Prostate gland (tissue), 2 donors: Measurements from ENCODE around the gene SPIRE2. TPM values are rescaled to one million over a fixed set of nuclear protein-coding genes. Genes with fewer than 3 reads are reported as not detected.

Experiments
- DNase-seq: peaks from one replicate; pipeline ENCODE4 v3.0.0-alpha.2; 2019; ENCODE audit warnings: low spot score
- H3K27ac ChIP-seq, 2 donors: fragments of 200-600 bp; sonication (generic); 2 replicates each; pipeline ENCODE4 v1.5.1; 2017 to 2019
- H3K27me3 ChIP-seq: fragments of 200-600 bp; sonication (generic); replicated peaks from 2 replicates; pipeline ENCODE4 v1.5.1; 2019; ENCODE audit not compliant: insufficient read depth
- H3K36me3 ChIP-seq, 2 donors: fragments of 200-600 bp; sonication (generic); 1 replicate in 1 of 2; 2 replicates in 1 of 2; pipeline versions ENCODE4 v1.5.1 to v1.8.1; 2017 to 2019
- H3K4me1 ChIP-seq: fragments of 200-600 bp; sonication (generic); replicated peaks from 2 replicates; pipeline ENCODE4 v1.5.1; 2019
- H3K4me3 ChIP-seq, 2 donors: fragments of 200-600 bp; sonication (generic); 2 replicates each; pipeline ENCODE4 v1.5.1; 2017 to 2019
- H3K9me3 ChIP-seq: fragments of 200-600 bp; sonication (generic); 2 replicates; pipeline ENCODE4 v1.5.1; 2017
- POLR2A ChIP-seq: fragments of 450-650 bp; IDR thresholded peaks from one replicate; pipeline ENCODE4 v1.6.1; 2016; ENCODE audit warnings: antibody characterized with exemption, mild to moderate bottlenecking
- POLR2AphosphoS5 ChIP-seq: sonication (generic); formaldehyde crosslinking; IDR thresholded peaks from one replicate; pipeline ENCODE4 v1.6.1; 2017; ENCODE audit warnings: antibody characterized with exemption
- WGBS: methylation state at CpG from one replicate; pipeline ENCODE4 v1.1.5; 2018; 5-methylcytosine and 5-hydroxymethylcytosine counted together
- intact Hi-C: fragments of 100-400 bp; cut with DNase I; formaldehyde crosslinking; loops from one replicate; pipeline ENCODE4 v1.14.2; 2022
- total RNA-seq, 2 donors: library from RNA; depleted of rRNA; stranded (reverse); fragments of >200 nt; gene quantifications; one replicate each; pipeline ENCODE4 v1.1.0, GENCODE V29; 2016
- TF ChIP-seq, protein P1 (sequence below), 4 experiments: fragments of 200-600 bp in 2 of 4; fragments of 450-650 bp in 2 of 4; sonication (generic) in 2 of 4; IDR thresholded peaks; 1 replicate in 3 of 4; 2 replicates in 1 of 4; pipeline ENCODE4 v1.5.1; 2016 to 2019; ENCODE audit warnings: antibody characterized with exemption in 4 of 4, mild to moderate bottlenecking in 2 of 4, moderate library complexity in 2 of 4

Gene SPIRE2
- total RNA-seq, 2 donors from 2014 or later, result 13.7 to 15.5 TPM

DNA sequence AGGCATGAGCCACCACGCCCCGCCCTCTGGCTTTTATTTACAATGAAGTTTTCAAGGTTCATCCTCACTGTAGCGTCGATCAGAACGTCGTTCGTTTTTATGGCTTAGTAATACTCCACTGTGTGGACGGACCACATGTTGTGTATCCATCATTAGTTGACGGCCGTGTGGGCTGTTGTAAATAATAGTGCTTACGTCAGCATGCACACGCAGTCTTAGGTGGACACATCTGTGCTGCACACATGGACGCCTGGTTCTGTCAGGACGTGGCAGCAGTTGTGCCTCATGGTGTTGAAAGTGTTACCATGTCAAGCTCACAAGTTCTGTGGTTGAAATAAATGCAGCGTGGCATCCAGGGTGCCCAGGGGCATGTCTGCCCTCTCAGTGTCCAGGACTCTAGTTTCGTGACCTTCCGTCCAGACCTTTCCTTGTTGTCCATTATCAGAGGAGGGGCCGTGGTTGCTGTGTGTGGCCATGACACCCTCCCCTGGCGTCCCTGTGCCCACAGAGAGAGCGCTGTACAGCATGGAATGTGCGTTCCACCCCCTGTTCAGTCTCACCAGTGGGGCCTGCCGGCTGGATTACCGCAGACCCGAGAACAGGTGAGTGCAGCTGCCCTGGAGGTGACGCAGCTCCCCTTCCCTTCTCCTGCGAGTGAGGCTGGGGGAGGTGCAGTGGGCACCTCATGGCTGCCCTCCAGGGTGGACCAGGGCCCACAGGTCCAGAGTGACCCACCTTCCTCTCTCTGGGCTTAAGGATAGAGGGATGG lies 67.4 kb downstream of the SPIRE2 start:
- Histone ChIP-seq H3K9me3 (no peaks in the 10 kb centered on the region), H3K4me3 (no peak overlapping the region), H3K27me3 (no peaks in the 10 kb centered on the region), H3K27ac (no peak overlapping the region), H3K36me3 (peaks cover 23 to 40% of the 10 kb centered on the region in 2 donors), H3K4me1 (no peaks in the 10 kb centered on the region)
- no peak for TF ChIP-seq POLR2A
- intact Hi-C loops, result no loop called here
- WGBS, result 92% methylated on average over 25 of the region's 26 CpGs
- DNase-seq, result no peak

DNA sequence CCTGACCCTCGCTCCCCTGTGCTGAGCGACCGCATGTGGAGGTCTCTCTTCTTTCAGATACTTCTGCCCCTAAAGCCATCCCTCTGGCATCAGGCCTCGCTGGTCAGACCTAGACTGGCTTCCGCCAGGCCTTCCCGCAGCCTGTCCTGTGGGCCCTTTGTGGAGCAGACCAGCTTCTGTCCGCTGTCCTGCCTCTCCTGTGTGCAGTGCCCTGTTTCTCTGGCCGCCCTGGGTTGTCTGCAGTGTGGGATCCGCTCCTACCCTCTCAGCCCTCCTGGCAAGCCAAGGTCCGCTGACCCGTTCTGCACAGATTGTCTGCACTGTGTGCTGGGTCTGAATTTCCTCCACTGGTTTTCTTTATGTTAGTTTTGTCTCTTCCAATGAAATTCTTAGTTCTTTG lies 68.9 kb downstream of the SPIRE2 start:
- intact Hi-C loops, result no loop called here
- H3K4me3 ChIP-seq, result no peak overlapping the region
- H3K27me3 ChIP-seq, result no peaks in the 10 kb centered on the region
- peaks cover 25 to 40% of the 10 kb centered on the region in 2 donors for H3K36me3 ChIP-seq
- DNase-seq, result no peak
- WGBS, result 98% methylated on average over 11 of the region's 11 CpGs
- TF ChIP-seq POLR2A (no peak), POLR2AphosphoS5 (no peak)
- TF ChIP-seq, protein P1, sequence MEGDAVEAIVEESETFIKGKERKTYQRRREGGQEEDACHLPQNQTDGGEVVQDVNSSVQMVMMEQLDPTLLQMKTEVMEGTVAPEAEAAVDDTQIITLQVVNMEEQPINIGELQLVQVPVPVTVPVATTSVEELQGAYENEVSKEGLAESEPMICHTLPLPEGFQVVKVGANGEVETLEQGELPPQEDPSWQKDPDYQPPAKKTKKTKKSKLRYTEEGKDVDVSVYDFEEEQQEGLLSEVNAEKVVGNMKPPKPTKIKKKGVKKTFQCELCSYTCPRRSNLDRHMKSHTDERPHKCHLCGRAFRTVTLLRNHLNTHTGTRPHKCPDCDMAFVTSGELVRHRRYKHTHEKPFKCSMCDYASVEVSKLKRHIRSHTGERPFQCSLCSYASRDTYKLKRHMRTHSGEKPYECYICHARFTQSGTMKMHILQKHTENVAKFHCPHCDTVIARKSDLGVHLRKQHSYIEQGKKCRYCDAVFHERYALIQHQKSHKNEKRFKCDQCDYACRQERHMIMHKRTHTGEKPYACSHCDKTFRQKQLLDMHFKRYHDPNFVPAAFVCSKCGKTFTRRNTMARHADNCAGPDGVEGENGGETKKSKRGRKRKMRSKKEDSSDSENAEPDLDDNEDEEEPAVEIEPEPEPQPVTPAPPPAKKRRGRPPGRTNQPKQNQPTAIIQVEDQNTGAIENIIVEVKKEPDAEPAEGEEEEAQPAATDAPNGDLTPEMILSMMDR (IDR thresholded peaks at IDR 0.05), result no peak
- no peak overlapping the region for H3K27ac ChIP-seq
- no peaks in the 10 kb centered on the region for H3K4me1 ChIP-seq
- H3K9me3 ChIP-seq, result no peaks in the 10 kb centered on the region

DNA sequence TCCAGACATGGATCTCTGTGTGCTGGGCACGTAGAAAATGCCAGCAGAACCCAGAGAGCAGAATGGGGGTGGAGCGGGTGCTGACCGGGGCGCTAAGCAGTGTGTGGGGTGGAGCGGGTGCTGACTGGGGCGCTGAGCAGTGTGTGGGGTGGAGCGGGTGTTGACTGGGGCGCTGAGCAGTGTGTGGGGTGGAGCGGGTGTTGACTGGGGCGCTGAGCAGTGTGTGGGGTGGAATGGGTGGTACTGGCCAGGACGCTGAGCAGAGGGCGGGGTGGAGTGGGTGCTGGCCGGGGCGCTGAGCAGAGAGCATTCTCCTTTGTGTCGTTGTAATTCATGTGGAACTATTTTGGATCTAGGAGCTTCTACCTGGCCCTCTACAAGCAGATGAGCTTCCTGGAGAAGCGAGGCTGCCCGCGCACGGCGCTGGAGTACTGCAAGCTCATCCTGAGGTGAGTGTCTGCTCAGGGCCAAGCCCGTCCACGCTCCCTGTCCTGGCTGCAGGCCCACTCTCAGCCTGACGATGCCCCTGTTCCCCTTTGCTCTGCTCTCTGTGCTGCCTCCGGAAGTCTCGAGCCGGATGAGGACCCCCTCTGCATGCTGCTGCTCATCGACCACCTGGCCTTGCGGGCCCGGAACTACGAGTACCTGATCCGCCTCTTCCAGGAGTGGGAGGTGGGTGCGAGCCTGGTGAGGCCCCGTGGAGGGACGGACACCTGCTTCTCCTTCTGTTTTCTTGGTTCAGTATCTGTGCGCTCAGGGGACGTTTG lies 70.1 kb downstream of the SPIRE2 start:
- Histone ChIP-seq H3K9me3 (no peaks in the 10 kb centered on the region), H3K27me3 (no peaks in the 10 kb centered on the region), H3K36me3 (peaks cover 13 to 31% of the 10 kb centered on the region in 2 donors), H3K4me3 (no peak overlapping the region), H3K27ac (no peak overlapping the region), H3K4me1 (no peaks in the 10 kb centered on the region)
- intact Hi-C loops, result no loop called here
- 94% methylated on average over 36 of the region's 36 CpGs for whole genome bisulfite sequencing
- TF ChIP-seq, protein P1 (IDR thresholded peaks at IDR 0.05), result no peak
- no peak for DNase-seq

DNA sequence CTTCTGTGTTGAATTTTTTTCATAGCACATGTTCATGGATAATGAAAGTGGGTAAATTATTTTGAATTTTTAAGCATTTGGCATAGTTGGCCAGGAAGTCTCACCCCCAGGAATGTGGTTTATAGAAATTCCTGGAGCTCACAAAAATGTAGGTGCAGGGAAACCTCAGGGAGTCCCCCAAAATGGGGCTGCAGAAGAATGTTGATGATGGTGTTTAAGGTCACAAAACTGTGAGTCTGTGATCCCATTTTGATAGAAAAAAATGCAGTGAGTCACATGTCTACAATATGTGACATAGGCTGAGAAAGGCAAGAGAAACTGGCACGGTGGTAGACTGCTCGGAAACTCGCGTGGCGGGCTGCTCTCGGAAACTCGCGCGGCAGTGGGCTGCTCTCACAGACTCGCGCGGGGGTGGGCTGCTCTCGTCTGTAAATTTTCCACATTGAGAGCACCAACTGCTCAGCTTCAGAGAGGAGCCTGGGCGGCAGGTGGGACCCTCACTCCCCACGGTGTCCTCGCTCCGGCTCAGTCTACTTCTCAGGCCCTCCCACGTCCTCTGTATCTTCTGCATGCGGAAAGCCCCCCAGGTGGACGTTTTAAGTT lies 71.7 kb downstream of the SPIRE2 start:
- WGBS, result 93% methylated on average over 20 of the region's 20 CpGs

DNA sequence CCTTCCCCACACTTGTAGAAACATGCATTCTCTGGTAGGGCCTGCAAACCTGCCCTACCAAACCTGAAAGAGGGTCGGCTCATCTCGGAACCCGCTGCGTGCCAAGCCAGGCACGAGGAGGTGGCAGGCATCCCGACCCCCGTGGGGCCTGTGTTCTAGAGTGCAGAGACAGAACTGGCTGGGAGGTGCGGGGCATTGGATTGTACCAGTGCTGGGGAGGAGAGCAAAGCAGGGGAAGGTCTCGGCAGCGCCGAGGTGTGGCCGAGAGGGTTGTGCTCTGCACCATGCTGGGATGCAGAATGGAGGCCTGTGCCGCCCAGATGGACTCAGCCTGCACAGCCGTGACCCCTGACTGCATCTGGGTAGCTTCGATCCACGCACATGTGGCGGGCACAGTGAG lies 72.6 kb downstream of the SPIRE2 start:
- H3K27ac ChIP-seq, result no peak overlapping the region
- 92% methylated on average over 17 of the region's 17 CpGs for WGBS
- intact Hi-C loops, result no loop called here
- no peaks in the 10 kb centered on the region for H3K9me3 ChIP-seq
- TF ChIP-seq POLR2A (no peak), POLR2AphosphoS5 (no peak)
- TF ChIP-seq, protein P1 (IDR thresholded peaks at IDR 0.05), result no peak
- H3K4me1 ChIP-seq, result no peaks in the 10 kb centered on the region
- H3K4me3 ChIP-seq, result no peak overlapping the region
- H3K36me3 ChIP-seq, result peaks cover 16 to 26% of the 10 kb centered on the region in 2 donors
- H3K27me3 ChIP-seq, result no peaks in the 10 kb centered on the region
- no peak for DNase-seq

More for the DNA sequence above, 71.7 kb downstream of the SPIRE2 start:
- Histone ChIP-seq H3K27me3 (no peaks in the 10 kb centered on the region), H3K36me3 (peaks cover 13 to 33% of the 10 kb centered on the region in 2 donors), H3K9me3 (no peaks in the 10 kb centered on the region), H3K4me3 (no peak overlapping the region), H3K27ac (no peak overlapping the region), H3K4me1 (no peaks in the 10 kb centered on the region)
- intact Hi-C loops, result no loop called here
- TF ChIP-seq POLR2A, result no peak
- TF ChIP-seq, protein P1 (IDR thresholded peaks at IDR 0.05), result no peak
- TF ChIP-seq POLR2AphosphoS5, result no peak
- no peak for DNase-seq
